PFSK-1 (cell line): ENCODE data around the gene PIKFYVE.

Experiments used
- SIN3A ChIP-seq: IDR thresholded peaks from 2 replicates; pipeline ENCODE4 v1.6.1; 2012; ENCODE audit warnings: mild to moderate bottlenecking, low read length, moderate library complexity, borderline replicate concordance; ENCODE audit not compliant: insufficient read depth
- TF ChIP-seq, protein P1 (sequence below), 2 experiments: IDR thresholded peaks; 2 replicates each; pipeline versions ENCODE4 v1.6.1 to v1.8.0; 2011 to 2012; ENCODE audit warnings: low read depth in 2 of 2, low read length in 2 of 2, control low read depth in 1 of 2, inconsistent platforms in 1 of 2, mild to moderate bottlenecking in 1 of 2, moderate library complexity in 1 of 2; ENCODE audit not compliant: insufficient read depth in 1 of 2

DNA sequence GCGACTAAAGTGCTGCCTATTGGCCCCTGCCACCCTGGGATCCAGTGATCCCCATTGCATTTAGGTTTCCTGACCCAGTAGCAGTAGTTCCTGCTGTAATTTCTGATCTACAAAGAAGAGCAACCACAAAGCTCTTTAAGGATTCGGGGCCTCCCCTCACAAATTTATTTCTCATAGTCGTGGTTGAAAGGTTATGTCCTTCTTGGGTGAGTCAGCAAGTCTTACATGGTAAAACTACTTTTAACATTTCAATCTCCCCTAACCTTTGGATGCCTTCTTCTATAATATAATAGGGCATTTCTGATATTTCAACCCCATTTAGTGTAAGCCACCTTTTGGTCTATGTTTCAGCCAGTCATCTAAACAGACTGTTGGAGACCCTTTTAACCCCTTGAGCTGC lies 14.9 kb downstream of the PIKFYVE start:
- TF ChIP-seq SIN3A = no peak
- TF ChIP-seq, protein P1, sequence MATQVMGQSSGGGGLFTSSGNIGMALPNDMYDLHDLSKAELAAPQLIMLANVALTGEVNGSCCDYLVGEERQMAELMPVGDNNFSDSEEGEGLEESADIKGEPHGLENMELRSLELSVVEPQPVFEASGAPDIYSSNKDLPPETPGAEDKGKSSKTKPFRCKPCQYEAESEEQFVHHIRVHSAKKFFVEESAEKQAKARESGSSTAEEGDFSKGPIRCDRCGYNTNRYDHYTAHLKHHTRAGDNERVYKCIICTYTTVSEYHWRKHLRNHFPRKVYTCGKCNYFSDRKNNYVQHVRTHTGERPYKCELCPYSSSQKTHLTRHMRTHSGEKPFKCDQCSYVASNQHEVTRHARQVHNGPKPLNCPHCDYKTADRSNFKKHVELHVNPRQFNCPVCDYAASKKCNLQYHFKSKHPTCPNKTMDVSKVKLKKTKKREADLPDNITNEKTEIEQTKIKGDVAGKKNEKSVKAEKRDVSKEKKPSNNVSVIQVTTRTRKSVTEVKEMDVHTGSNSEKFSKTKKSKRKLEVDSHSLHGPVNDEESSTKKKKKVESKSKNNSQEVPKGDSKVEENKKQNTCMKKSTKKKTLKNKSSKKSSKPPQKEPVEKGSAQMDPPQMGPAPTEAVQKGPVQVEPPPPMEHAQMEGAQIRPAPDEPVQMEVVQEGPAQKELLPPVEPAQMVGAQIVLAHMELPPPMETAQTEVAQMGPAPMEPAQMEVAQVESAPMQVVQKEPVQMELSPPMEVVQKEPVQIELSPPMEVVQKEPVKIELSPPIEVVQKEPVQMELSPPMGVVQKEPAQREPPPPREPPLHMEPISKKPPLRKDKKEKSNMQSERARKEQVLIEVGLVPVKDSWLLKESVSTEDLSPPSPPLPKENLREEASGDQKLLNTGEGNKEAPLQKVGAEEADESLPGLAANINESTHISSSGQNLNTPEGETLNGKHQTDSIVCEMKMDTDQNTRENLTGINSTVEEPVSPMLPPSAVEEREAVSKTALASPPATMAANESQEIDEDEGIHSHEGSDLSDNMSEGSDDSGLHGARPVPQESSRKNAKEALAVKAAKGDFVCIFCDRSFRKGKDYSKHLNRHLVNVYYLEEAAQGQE (IDR thresholded peaks at IDR 0.05; ENCODE audit: insufficient read depth in 1 of 2, low read depth in 2 of 2, low read length in 2 of 2) = no peak
